Ammon's horn (tissue), 1 donor: ENCODE data around the gene CCDC80.
A peak's percentile ranks its signal among the peaks of the same experiment; 100 is the strongest.
"Not testable (repeated sequence)": the region's sequence is repeated elsewhere in the genome, so short reads cannot be mapped to it uniquely, and the experiment has no call there.

Experiments used
- DNase-seq: peaks from one replicate; pipeline ENCODE4 v3.0.0-alpha.2; 2016; ENCODE audit warnings: low spot score

The CCDC80 gene

GRCh38 chr3:112587336-112587735 is 53.6 kb downstream of the CCDC80 start:
- DNase-seq: no peak

- no peak for DNase-seq
Measured at GRCh38 chr3:112585782-112586181, 55.2 kb downstream of the CCDC80 start.

GRCh38 chr3:112583105-112583504 is 57.8 kb downstream of the CCDC80 start:
- no peak for DNase-seq

- peak; percentile 75 for DNase-seq
Measured at GRCh38 chr3:112582244-112582874, 58.6 kb downstream of the CCDC80 start.

DNA sequence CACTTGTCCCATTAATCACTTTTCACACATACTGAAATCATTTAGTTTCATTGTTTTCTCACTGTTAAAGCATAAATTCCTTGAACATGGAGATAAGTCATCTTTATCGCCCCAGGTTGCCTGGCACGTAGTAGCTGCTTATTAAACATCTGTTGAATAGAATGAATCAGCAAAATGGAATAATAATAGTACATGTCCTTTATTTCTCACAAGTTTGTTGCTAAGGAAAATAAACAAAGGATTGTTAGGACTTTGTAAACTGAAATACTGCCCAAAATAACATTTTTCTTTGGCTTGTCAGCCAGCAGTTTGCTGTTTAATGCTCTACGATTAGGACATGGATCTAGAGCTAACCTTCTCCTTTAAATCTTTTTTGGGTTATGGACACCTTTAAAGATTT is 61.2 kb downstream of the CCDC80 start:
- DNase-seq: no peak

DNA sequence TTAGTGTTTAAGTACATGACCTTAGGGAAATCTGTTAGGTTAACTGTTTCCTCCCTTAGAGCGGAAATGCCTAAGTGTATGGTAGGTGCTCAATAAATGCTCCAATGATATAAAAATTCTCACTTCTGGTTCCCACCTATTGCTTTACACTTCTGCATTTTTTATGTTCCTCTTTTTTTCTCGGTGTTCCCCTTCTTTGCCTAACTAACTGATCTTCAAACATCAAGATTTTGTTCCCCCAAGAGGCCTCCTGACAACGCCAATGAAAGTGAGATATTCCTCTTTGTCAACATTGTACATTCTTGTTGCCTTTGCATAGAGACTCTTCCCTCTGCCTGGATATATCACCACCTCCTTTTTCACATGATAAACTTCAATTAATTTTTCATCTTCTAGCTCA is 61.7 kb downstream of the CCDC80 start:
- DNase-seq: peak; percentile 6

- DNase-seq: no peak
Measured at GRCh38 chr3:112572701-112573100, 68.2 kb downstream of the CCDC80 start.

DNA sequence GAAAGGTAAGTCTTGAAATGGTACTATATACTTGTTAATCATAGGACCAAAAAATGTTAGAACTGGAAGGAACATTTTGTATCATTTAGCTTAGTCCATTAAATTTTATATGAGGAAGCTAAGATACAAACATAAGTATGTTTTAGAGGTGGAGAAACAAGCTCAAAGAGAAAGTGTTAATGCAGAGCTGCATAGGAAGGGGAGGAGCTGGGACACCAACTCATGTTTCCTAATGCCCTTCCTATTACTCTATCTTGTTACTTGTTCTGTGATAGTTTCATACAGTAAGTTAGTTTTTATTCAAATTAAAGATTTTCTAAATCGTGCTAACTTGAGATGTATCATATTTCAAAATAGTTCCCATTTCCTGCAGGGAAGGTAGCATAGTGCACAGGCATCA is 71.7 kb downstream of the CCDC80 start:
- no peak for DNase-seq

GRCh38 chr3:112568642-112569041 is 72.3 kb downstream of the CCDC80 start:
- DNase-seq: no peak

DNA sequence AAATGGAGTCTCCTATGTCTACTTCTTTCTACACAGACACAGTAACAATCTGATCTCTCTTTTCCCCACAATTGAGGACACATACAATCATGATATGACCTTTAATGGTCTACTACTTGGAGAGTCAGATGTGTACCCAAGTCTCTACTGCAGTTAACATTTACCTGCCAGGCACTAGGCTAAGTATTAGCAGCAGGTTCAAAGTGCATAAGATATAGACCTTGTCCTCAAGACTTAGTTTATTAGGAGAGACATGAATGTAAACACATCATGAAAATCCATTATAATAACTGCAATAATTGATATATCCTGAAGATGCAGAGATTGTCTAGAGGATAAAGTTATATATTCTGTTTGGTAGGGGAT is 76.0 kb downstream of the CCDC80 start:
- no peak for DNase-seq

GRCh38 chr3:112564247-112564939 is 76.5 kb downstream of the CCDC80 start:
- not testable (repeated sequence) for DNase-seq

DNA sequence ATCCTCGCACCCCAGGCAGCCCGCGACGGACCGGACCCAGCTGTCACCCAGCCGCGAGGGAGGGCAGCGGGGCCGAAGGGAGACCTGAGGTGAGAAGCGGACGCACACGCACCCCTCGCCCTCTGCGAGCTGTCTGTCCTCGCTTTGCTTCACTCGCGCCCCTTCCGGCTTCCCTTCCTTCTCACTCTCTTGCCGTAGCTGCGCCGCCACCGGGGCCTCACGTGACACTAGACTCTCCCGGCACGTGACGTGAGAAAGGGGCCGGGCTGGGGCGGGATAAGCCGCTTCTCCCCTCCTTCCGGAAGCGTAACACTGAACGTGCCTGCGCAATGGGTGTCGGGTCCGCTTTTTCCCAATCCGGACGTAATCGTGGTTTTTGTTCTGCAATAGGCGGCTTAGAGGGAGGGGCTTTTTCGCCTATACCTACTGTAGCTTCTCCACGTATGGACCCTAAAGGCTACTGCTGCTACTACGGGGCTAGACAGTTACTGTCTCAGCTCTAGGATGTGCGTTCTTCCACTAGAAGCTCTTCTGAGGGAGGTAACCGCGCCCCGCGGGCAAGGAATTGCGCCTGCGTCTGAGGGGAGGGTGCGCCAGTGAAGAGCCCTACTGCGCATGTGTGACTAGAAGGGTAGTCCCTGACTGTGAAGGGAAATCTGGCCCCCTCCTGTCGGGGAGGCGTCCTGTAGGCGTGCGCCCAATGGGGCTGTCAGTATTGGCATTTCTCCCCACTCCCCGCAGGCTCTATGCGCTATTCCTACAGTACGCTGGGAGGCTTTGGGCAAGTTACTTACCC is 79.0 kb downstream of the CCDC80 start, which contains the start of the genes ATG3 and SLC35A5:
Gene ATG3, minus strand, starts transcription at position 229 of the 796 bp plus-strand sequence. CDS start 434 bp downstream, outside the sequence.
Gene SLC35A5, plus strand, starts transcription at position 312 of the 796 bp plus-strand sequence. CDS start 1,359 bp downstream, outside the sequence.
- peak; percentile 98 for DNase-seq

GRCh38 chr3:112561484-112561733 is 79.5 kb downstream of the CCDC80 start:
- DNase-seq: no peak

- DNase-seq: peak; percentile 72
Measured at GRCh38 chr3:112560721-112561483, 80.0 kb downstream of the CCDC80 start.

DNA sequence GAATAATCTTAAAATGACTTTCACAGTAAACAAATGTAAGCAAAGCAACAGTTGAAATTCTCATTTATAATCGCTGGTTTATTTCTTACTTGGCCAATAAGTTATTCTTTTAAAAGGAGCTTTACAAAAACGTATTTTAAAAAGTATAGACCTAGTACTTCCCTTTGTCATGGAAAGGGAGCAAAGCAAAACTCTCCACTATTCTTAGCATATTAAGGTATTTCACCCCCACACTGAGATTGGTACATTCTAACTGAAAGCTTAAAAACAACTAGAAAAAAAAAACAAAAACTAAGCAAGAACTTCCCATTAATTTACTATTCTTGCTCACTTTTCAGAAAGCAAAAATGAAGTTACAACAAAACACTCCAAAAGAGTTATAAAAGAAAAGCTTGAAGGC is 80.6 kb downstream of the CCDC80 start:
- no peak for DNase-seq

DNA sequence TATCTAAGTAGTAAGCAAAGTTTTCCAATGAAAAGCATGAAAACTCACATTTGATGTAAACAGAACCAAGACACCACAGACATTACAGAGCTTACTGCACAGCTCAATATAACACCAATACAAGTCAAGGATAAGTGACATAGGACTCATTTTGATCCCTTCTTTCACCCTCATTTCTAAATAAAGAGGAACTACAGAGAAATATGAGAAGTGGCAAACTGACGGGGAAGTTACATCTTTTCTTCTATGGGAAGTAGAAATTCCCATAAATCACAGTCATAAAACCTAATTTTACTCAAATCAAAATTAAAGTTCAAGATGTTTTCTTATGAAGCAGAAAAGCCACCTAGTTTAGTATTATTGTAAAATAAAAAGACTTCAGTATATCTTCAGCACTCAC is 83.0 kb downstream of the CCDC80 start:
- no peak for DNase-seq

- peak; percentile 18 for DNase-seq
Measured at GRCh38 chr3:112555535-112556170, 85.3 kb downstream of the CCDC80 start.

DNA sequence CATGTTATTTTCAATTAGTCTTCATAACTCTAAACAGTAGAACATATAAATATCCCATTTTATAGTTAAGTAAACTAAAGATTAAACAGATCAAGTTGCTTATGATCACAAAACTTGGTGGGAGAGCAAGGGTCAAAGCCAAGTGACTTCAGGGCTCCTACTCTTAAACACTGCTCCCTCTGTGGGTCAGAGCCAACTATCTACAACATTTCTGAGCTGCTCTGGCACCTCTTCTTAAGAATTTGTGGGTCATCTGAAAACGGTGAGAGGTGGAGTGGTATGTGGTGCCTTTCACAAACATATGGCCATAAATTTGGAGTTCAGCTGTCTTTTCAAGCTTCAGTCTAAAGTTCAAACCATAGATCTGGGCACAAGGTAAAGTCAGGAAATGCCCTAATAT is 90.1 kb downstream of the CCDC80 start:
- DNase-seq: no peak
